Choroid plexus epithelial cell (primary cell): ENCODE data around the gene GSAP.
"Not testable (repeated sequence)": the region's sequence is repeated elsewhere in the genome, so short reads cannot be mapped to it uniquely, and the experiment has no call there.

Source experiments
- DNase-seq: peaks from one replicate; pipeline ENCODE4 v3.0.0-alpha.2; 2010; ENCODE audit warnings: low read depth
- H3K4me3 ChIP-seq: 2 replicates; pipeline ENCODE4 v1.5.1; 2011; ENCODE audit warnings: low read depth, mild to moderate bottlenecking, control low read depth, low read length, moderate library complexity
- TF ChIP-seq, protein P1 (sequence below): conservative IDR thresholded peaks from 2 replicates; pipeline ENCODE4 v1.5.1; 2011; ENCODE audit warnings: low read depth, mild to moderate bottlenecking, control low read depth, inconsistent platforms, low read length, moderate library complexity

GSAP gene

DNA sequence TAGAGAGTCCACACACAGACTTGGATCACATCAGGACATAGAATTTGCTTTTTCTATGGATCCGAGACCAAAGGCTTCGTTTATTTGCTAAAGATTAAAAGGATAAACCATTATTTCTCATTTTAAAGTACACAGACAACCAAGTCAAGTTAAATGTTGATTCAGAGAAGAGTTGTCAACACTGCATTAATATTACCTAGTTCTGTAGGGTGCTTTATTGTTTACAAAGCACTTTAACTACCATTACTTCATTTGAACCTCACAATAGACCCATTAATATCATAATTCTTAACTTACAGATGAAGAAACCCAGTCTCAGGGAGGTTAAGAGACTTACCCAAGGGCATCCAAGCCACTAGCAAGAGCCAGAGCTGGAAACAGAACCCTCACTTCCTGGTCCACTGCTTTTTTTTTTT is 43.2 kb upstream of the GSAP start:
- no peak overlapping the region for H3K4me3 ChIP-seq
- DNase-seq = no peak
- TF ChIP-seq, protein P1, sequence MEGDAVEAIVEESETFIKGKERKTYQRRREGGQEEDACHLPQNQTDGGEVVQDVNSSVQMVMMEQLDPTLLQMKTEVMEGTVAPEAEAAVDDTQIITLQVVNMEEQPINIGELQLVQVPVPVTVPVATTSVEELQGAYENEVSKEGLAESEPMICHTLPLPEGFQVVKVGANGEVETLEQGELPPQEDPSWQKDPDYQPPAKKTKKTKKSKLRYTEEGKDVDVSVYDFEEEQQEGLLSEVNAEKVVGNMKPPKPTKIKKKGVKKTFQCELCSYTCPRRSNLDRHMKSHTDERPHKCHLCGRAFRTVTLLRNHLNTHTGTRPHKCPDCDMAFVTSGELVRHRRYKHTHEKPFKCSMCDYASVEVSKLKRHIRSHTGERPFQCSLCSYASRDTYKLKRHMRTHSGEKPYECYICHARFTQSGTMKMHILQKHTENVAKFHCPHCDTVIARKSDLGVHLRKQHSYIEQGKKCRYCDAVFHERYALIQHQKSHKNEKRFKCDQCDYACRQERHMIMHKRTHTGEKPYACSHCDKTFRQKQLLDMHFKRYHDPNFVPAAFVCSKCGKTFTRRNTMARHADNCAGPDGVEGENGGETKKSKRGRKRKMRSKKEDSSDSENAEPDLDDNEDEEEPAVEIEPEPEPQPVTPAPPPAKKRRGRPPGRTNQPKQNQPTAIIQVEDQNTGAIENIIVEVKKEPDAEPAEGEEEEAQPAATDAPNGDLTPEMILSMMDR = no peak

DNA sequence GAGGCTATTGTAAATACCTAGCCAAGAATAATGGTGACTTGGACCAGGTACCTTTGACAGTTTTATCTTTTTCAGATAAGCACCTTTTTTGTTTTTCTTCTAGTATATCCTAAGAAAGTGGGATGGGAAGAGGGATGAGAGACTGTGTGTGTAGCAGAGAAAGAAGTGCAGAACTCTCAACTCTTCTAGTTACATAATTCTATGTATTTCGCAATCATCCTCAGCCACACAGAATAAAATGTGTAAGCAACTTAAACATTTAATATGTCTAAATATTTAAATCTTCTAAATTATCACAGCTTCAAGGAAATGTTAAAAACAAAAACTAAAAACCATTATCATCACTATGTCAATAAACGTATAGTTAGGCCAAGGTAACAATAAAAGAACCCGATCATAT is 42.6 kb upstream of the GSAP start:
- TF ChIP-seq, protein P1 = no peak
- DNase-seq = peak; percentile 42
- no peak overlapping the region for H3K4me3 ChIP-seq

DNA sequence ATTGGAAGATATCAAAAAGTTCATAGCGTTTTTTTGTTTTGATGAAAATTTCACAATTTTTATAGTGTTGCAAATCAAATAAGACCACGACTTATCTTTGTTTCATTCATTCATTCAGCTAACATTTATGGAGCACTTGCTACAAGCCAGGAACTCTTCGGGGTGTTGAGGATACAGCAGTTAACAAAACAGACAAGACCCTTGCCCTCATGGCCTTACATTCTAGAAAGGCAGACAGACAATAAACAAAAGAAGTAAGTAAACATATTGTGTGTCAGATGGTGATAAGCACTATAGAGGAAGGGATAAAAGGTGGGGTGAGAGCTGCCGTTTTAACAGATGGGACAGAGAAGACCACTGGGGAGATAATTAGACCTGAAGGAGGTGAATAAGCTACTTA is 41.6 kb upstream of the GSAP start:
- no peak for DNase-seq
- no peak overlapping the region for H3K4me3 ChIP-seq
- TF ChIP-seq, protein P1 = no peak

DNA sequence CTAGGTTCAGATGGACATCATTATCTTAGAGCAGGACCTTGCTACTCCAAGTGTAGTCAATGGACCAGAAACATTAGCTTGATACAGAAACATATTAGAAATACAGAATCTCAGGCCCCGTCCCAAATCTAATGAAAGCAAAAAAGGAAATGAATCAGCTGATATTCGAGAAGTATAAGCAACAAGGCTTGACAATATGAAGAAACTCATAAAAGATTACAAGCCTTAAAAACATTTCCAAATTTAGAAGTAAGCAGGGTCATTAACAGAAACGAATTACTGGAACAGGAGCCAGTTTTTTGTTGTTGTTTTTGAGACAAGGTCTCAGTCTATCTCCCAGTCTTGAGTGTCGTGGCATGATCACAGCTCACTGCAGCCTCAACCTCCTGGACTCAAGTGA is 40.5 kb upstream of the GSAP start:
- no peak overlapping the region for H3K4me3 ChIP-seq
- DNase-seq = no peak
- TF ChIP-seq, protein P1 = no peak

DNA sequence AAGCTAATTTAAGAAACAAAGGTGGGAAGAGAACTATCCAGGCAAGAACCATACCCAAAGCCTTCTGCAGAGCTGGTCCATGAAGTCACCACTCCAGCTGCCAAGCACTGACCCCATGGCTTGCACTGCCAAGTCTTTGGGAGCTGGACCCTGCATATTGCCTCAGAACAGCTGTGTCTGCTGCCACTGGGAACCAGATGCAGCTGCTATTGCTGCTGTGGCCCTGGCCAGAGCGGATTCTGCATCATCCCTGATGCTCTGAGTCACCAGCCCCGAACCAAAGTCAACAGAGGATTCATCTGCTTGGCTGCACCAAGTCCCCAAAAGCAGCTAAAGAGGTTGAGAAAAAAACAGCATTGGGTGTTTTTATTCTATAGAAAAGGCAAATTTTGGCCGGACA is 39.2 kb upstream of the GSAP start:
- TF ChIP-seq, protein P1 = no peak
- peak; percentile 87 for DNase-seq
- H3K4me3 ChIP-seq = no peak overlapping the region

DNA sequence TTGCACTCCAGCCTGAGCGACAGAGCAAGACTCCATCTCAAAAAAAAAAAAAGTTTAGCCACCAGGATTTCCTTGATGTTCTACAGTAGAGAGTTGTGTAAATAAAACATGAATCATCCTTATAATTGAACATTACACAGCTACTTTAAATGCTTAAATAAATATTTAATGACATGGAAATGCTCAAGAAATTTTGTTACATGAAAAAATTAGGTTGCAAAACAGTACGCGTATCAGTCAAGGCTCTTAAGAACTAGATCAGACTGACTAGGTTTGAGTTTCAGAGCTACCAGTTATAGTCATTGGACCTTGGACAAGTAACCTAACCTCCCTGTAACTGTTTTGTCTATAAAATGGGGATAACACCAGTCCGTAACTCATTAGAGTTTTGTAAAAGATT is 38.7 kb upstream of the GSAP start:
- no peak for DNase-seq
- no peak overlapping the region for H3K4me3 ChIP-seq
- TF ChIP-seq, protein P1 = no peak

DNA sequence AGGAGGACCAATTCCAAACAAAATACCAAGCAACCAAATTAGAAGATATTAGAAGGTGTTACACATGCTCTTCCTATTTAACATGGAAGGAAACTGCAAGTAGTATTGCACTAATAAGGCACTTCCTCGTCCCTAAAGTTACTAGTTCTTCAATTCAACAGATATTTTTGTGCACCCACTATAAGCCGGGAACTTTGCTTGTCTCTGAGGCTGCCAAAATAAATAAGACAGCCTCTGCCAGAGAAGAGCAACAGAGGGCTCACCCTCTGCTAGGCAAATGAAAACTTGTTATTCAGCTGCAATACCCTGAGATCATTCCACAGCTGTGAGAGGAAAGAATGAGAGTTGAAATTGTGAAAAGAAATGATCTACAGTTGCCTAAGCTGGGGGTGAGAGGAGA is 37.4 kb upstream of the GSAP start:
- no peak overlapping the region for H3K4me3 ChIP-seq
- peak; percentile 85 for DNase-seq
- TF ChIP-seq, protein P1 = no peak

DNA sequence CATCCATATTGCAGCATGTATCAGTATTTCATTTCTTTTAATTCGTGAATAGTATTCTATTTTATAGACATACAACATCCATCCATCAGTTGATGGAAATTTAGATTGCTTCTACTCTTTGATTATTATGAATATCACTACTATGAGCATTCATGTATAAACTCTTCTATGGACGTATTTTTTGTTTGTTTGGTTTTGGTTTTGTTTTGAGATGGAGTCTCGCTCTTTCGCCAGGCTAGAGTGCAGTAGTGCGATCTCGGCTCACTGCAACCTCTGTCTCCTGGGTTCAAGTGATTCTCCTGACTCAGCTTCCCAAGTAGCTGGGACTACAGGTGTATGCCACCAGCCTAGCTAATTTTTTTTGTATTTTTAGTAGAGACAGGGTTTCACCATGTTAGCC is 35.8 kb upstream of the GSAP start:
- DNase-seq, H3K4me3 ChIP-seq: not testable (repeated sequence)
